RWPE2 (cell line): ENCODE data around the gene DMWD.
A peak's percentile ranks its signal among the peaks of the same experiment; 100 is the strongest.

Experiments
- ATAC-seq: fragments of 200-7000 bp; cut with Tn5 transposase; 3 replicates; pipeline ENCODE4 v1.9.1; 2021; ENCODE audit warnings: low read depth
- DNase-seq: peaks from one replicate; pipeline ENCODE4 v3.0.0-alpha.2; 2020; ENCODE audit warnings: low spot score
- H3K27ac ChIP-seq: fragments of 450-650 bp; 2 replicates; pipeline ENCODE4 v1.5.1; 2017; ENCODE audit warnings: mild to moderate bottlenecking; ENCODE audit not compliant: poor library complexity, severe bottlenecking
- H3K27me3 ChIP-seq: fragments of 250-450 bp; sonication (Bioruptor Pico); 2 replicates; pipeline ENCODE4 v1.5.1; 2021; ENCODE audit warnings: mild to moderate bottlenecking, moderate library complexity; ENCODE audit not compliant: insufficient read depth, poor library complexity, severe bottlenecking
- H3K36me3 ChIP-seq: fragments of 250-450 bp; sonication (Bioruptor Pico); 2 replicates; pipeline ENCODE4 v1.5.1; 2020; ENCODE audit warnings: low read depth, mild to moderate bottlenecking, moderate library complexity
- H3K4me1 ChIP-seq: fragments of 250-450 bp; sonication (Bioruptor Pico); 2 replicates; pipeline ENCODE4 v1.5.1; 2021; ENCODE audit warnings: mild to moderate bottlenecking, moderate library complexity; ENCODE audit not compliant: insufficient read depth, poor library complexity, severe bottlenecking
- H3K4me3 ChIP-seq: fragments of 250-450 bp; sonication (Bioruptor Pico); 2 replicates; pipeline ENCODE4 v1.5.1; 2021; ENCODE audit warnings: mild to moderate bottlenecking, moderate library complexity; ENCODE audit not compliant: severe bottlenecking
- H3K9me3 ChIP-seq: fragments of 250-450 bp; sonication (Bioruptor Pico); 2 replicates; pipeline ENCODE4 v1.5.1; 2021; ENCODE audit warnings: mild to moderate bottlenecking, moderate library complexity; ENCODE audit not compliant: severe bottlenecking
- TF ChIP-seq, protein P1 (sequence below): fragments of 450-650 bp; IDR thresholded peaks from one replicate; pipeline ENCODE4 v1.5.1; 2017; ENCODE audit warnings: mild to moderate bottlenecking, moderate library complexity; ENCODE audit not compliant: poor library complexity, severe bottlenecking

The DMWD gene

DNA sequence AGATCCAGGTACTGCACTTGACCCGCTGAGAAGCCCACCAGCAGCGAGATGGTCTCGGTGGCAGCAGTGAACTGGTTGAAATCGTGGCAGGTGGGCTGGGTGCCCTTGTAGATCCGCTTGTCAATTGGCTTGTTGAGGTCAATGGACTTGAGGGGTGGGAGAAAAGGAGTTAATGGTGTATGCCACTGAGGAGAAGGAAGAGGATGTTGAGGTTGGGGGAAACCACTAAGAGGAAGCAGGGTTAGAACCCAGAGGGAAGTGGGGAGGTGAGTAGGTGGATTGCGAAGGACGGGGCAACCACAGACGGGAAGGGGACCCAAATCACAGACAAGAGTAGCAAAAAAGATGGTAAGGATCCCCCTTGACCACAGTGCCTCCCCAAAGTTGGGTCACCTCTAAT, 1.7 kb downstream of the DMWD start:
- TF ChIP-seq, protein P1, sequence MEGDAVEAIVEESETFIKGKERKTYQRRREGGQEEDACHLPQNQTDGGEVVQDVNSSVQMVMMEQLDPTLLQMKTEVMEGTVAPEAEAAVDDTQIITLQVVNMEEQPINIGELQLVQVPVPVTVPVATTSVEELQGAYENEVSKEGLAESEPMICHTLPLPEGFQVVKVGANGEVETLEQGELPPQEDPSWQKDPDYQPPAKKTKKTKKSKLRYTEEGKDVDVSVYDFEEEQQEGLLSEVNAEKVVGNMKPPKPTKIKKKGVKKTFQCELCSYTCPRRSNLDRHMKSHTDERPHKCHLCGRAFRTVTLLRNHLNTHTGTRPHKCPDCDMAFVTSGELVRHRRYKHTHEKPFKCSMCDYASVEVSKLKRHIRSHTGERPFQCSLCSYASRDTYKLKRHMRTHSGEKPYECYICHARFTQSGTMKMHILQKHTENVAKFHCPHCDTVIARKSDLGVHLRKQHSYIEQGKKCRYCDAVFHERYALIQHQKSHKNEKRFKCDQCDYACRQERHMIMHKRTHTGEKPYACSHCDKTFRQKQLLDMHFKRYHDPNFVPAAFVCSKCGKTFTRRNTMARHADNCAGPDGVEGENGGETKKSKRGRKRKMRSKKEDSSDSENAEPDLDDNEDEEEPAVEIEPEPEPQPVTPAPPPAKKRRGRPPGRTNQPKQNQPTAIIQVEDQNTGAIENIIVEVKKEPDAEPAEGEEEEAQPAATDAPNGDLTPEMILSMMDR: no peak
- peak overlapping the region; percentile 93 for H3K4me3 ChIP-seq
- ATAC-seq (no peak), DNase-seq (no peak)
- H3K4me1 ChIP-seq: peaks cover 3% of the 10 kb centered on the region
- no peak overlapping the region for H3K27ac ChIP-seq
- H3K9me3 ChIP-seq: no peaks in the 10 kb centered on the region
- peaks cover 30% of the 10 kb centered on the region for H3K36me3 ChIP-seq
- no peaks in the 10 kb centered on the region for H3K27me3 ChIP-seq

GRCh38 chr19:45789035-45789786, 3.4 kb downstream of the DMWD start:
- Histone ChIP-seq H3K4me3 (no peak overlapping the region), H3K36me3 (peaks cover 43% of the 10 kb centered on the region), H3K27me3 (no peaks in the 10 kb centered on the region), H3K27ac (no peak overlapping the region), H3K4me1 (peaks cover 3% of the 10 kb centered on the region), H3K9me3 (no peaks in the 10 kb centered on the region)
- TF ChIP-seq, protein P1: no peak
- ATAC-seq (no peak), DNase-seq (no peak)

DNA sequence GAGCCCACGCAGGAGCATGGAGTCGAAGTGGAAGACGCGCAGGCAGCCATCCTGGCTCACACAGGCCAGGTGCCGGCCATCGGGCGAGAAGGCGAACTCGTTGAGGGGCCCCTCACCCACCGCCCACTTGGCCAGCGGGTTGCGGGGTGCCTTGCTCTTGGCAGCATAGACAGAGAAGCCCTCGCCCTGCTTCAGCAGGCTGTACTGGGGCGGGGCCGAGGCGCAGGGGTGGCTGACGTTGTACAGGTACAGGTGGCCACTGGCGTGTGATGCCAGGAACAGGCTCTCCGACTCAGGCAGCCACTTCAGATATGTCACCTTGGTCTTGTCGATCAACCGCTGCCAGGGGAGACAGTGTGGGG, 6.1 kb downstream of the DMWD start:
- Histone ChIP-seq H3K27me3 (no peaks in the 10 kb centered on the region), H3K4me3 (no peak overlapping the region), H3K4me1 (peaks cover 23% of the 10 kb centered on the region), H3K27ac (no peak overlapping the region), H3K36me3 (peaks cover 43% of the 10 kb centered on the region), H3K9me3 (no peaks in the 10 kb centered on the region)
- ATAC-seq (no peak), DNase-seq (no peak)
- TF ChIP-seq, protein P1: no peak

DNA sequence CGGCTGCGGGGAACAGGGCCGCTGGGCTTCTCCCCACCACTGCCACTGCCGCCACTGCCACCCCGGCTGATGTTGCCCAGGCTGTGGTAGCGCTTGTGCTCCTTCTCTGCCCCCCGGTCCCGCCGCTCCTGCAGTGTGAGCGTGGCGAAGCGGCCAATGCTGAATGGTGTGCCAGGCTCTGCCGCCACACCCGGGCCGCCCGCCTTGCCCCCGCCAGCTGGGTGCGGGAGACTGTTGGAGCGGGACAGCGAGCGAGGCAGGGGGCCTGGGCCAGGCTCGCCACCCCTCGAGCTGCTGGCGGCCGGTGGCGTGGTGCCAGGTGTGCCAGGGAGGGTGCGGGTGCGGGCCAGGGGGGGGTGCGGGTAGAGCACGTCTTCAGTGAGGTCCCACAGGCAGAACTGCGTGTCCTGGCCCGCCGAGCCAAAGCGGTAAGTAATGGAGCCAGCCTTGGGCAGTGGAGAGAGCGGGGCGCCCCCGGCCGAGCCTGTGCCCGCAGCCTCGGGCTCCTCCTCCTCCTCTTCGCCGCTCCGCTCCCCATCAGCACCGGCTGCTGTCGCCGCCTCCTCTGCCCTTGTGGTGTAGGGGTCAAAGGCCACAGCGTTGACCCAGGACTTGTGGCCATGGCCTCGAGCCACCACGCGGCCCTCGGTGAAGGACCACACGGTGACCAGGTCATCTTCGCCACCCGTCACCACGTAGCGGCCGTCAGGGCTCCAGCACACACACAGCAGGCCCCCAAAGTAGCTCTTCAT, 6.7 kb downstream of the DMWD start:
- ATAC-seq (no peak), DNase-seq (no peak)
- Histone ChIP-seq H3K9me3 (no peaks in the 10 kb centered on the region), H3K36me3 (peaks cover 42% of the 10 kb centered on the region), H3K27me3 (no peaks in the 10 kb centered on the region), H3K4me3 (no peak overlapping the region), H3K4me1 (peaks cover 25% of the 10 kb centered on the region), H3K27ac (no peak overlapping the region)
- TF ChIP-seq, protein P1: no peak

GRCh38 chr19:45785097-45785496, 7.5 kb downstream of the DMWD start:
- H3K27ac ChIP-seq: no peak overlapping the region
- no peaks in the 10 kb centered on the region for H3K9me3 ChIP-seq
- H3K27me3 ChIP-seq: no peaks in the 10 kb centered on the region
- H3K36me3 ChIP-seq: peaks cover 35% of the 10 kb centered on the region
- no peak for DNase-seq
- TF ChIP-seq, protein P1: no peak
- ATAC-seq: no peak
- H3K4me1 ChIP-seq: peaks cover 27% of the 10 kb centered on the region
- no peak overlapping the region for H3K4me3 ChIP-seq
